OCI-LY1 (cell line): ENCODE data around the gene CDK17.

Experiments
- CTCF ChIP-seq: fragments of 200-600 bp; sonication (generic), shearing (Covaris generic); IDR thresholded peaks from 2 replicates; pipeline ENCODE4 v1.5.1; 2017; ENCODE audit warnings: mild to moderate bottlenecking, antibody characterized with exemption, low read length, moderate library complexity, mixed read lengths
- EZH2 ChIP-seq: fragments of 200-600 bp; sonication (generic), shearing (Covaris generic); IDR thresholded peaks from 2 replicates; pipeline ENCODE4 v1.8.0; 2017; ENCODE audit warnings: borderline replicate concordance, mixed run types, mild to moderate bottlenecking, antibody characterized with exemption, low read length, moderate library complexity, mixed read lengths

- TF ChIP-seq CTCF (no peak), EZH2 (no peak)
Measured at GRCh38 chr12:96375841-96376604, 24.2 kb downstream of the CDK17 start.
